Activated effector memory CD4-positive, alpha-beta T cell treated with anti-CD3 and anti-CD28 coated beads, Interleukin-2, amount 50 U/mL, for 16 hours (primary cell): ENCODE results near the gene PRKCA.
A peak's percentile ranks its signal among the peaks of the same experiment; 100 is the strongest.

ENCODE experiments used
- DNase-seq: peaks from one replicate; pipeline ENCODE4 v3.0.0-alpha.2; 2020

Gene PRKCA

GRCh38 chr17:66555605-66556004 is 253.2 kb downstream of the PRKCA start:
- DNase-seq = no peak

DNA sequence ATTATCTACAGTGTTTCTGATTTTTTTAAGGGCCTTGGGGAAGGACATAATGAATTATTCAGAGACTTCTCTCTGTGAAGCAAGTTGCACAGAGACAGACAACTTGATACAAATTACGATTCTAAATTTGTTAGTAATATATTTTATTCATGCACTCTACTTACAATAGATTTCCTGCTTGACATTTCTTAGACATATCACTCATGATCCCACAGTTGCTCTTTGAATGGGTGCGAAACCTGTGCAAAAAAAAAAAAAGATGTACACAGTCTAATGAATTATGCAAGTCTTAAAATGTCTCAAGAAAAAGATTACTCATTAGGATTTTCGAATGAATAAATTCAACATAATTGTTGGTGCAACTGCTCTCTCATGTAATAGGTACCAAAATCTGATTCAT is 254.8 kb downstream of the PRKCA start:
- DNase-seq = no peak

DNA sequence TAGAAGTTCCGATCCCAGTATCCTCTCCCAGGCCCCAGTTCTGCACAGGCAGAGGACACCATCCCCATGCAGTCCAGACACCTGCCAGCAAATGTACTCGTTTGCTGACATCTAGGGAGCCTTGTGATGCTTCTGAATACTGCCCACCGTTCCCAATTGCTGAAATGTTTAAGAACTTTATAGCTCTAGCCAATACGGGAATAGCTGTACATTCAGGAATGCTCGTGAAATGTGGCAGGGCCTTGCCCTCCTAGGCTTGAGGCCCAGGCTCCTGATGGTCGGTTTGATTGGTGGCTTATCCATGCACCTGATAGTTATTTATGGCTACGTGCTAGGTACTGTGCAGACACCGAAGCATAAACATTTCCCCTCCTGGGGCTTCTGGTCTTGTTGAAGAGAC is 255.5 kb downstream of the PRKCA start:
- no peak for DNase-seq

DNA sequence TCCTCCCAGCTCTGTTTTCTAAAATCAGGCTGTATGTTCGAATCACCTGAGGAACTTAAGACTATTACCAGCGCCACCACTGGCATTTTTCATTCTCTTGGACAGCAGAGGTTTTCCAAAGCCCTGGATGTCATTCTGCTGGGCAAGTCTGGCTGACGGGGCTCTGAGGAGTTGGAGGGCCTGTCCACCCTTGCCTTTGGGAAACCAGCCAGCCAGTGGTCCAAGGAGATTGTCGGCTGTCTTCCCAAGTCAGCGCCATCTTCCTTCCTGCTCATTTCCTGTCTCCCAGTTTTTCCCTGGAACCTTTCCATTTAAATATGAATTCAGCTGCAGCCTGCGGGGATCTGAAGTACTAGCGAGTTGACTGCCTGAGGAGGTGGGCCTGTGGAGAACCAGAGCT is 258.3 kb downstream of the PRKCA start:
- DNase-seq = no peak

- DNase-seq = no peak
These were observed 259.7 kb downstream of the PRKCA start for GRCh38 chr17:66562119-66562518.

GRCh38 chr17:66564992-66565465 is 262.6 kb downstream of the PRKCA start:
- no peak for DNase-seq

- peak; percentile 93 for DNase-seq
These were observed 265.1 kb downstream of the PRKCA start for GRCh38 chr17:66567234-66568170.

DNA sequence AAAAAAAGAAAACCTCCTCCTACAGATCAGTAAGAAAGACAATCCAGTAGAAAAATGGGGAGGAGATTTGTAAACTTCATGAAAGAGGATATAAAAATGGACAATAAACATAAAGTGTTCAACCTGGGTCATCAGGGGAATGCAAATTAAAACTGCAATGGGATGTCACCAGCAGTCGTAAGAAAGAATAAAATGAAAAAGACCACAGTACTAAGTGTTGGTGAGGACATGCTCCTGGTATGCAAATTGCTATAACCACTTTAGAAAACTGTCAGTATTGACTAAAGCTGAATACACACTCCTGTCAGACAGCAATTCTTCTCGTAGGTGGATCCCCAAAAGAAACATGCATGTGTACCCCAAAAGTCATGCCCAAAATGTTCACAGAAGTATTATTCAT is 267.2 kb downstream of the PRKCA start:
- no peak for DNase-seq

- no peak for DNase-seq
These were observed 268.2 kb downstream of the PRKCA start for GRCh38 chr17:66570447-66571195.

GRCh38 chr17:66571745-66572144 is 269.3 kb downstream of the PRKCA start:
- no peak for DNase-seq

DNA sequence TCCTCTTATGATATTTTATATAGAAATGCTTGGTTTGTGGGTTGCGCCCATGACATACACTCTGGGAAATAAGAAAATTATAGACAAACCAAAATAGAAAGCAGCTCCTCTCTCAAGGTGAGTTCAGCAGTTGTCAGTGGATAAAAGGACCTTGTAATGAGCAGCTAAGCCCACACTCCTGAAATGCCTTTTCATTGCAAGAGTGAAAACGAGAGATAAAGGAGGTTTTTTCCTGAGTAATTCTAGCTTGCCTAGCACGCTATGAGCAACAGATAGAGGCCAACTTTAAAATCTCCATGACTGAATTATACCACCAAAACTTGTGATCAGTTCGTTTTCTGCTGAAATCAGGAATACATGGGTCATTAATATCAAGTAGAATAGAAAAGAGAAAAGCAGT is 270.7 kb downstream of the PRKCA start:
- no peak for DNase-seq

- DNase-seq = no peak
These were observed 271.7 kb downstream of the PRKCA start for GRCh38 chr17:66574123-66574522.

DNA sequence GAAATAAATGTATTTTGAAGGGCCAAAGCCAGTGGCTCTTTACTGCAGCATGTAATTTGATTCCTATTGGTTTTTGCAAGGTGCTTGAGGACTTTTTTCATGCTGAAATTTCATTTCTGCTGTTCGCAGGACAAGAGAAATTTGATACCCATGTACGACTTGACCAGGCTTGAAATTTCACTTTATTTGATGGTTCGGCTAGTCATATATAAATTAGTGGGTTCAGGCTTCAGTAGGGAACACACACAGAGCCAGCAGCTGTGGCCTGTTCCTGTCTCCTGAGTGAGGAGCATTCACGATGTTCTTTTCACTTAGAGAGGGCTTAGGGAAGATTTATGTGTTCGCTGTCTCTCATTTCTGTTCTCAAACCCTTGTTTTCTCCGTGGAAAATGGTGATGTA is 274.1 kb downstream of the PRKCA start:
- DNase-seq = no peak

DNA sequence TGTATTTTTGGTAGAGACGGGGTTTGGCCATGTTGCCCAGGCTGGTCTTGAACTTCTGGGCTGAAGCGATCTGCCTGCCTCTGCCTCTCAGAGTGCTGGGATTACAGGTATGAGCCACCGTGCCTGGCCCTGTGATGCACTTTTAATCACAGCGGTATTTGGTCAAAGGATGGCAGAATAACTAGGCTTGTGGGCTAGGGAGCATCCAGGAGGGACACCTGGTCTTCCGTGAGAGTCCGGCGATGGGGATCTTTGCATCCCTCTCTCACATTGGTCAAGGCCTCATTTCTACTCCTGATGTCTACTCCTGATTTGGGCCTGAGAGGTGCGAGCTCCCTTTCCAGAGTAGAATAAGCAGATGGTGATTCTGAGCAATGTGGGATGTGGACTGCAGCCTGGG is 274.6 kb downstream of the PRKCA start:
- DNase-seq = no peak

GRCh38 chr17:66578781-66579489 is 276.5 kb downstream of the PRKCA start:
- no peak for DNase-seq

DNA sequence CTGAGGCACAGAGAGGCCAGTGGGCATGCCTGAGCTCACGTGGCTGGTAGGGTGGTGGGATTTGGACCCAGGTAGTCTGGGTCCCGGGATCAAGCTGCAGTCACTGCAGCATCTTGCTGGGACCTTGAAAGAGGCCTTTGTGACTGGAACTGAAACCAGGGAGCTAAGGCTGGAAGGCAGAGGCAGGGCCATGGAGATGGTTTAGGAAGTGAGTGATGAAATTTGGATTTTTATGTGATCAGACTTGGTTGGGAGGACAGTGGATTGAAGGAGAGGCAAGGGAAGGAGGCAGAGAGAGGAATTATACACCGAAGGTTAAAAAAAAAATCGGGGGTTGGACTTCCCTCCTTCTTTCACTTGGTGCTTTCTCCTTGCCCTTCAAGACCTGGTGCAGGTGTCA is 277.1 kb downstream of the PRKCA start:
- DNase-seq = no peak

DNA sequence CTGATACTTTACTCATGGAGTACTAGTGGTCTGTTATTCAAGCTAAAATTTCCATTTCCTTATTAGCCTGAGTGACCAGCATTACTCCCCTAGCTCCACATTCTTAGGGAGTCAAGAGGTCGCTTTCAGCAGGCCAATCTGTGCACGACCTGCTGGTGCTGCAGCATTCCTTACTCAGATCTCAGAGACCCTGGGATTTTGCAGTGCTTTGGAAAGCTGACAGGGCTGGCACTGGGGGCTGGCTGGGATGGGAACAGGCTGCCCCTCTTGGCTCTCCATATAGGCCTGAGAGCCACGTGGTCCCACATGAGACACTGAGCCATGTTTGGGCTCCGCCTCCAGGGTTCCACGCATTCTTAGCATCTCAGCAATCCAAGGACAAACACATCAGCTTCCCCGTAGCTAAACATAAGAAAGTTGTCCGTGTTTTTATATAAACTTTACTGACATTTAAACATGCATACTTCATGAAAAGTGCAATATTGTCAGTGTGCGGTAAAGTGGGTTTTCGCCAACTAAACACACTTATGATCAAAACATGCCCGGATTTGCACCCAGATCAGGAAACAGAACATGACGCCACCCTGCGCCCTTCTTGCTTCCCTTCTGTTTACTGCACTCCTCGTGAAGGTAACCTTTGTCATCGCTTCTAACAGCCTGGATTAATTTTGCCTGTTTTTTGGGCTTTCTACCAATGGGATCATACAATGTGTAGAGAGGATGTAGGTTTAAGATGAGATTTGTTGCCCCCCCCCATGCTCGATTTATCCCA is 278.0 kb downstream of the PRKCA start:
- no peak for DNase-seq

DNA sequence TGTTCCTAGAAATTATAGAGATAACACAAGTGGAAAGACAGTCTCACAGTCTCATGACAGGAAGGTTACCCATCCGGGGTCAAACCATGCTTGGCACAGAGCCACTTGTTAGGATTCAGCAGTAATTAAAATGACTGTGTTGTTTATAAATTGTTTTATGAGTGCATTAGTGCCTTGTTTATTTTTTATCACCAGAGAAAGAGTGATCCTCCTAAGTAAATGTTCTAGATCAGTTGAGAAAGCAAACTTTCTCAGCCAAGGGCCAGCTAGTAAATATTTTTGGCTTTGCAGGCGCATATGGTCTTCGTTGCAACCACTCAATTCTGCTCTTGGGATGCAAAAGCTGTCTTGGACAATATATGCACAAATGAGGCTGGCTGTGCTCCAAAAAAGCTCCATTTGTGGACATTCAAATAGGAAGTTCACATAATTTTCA is 278.6 kb downstream of the PRKCA start:
- DNase-seq = no peak

GRCh38 chr17:66582373-66583111 is 280.1 kb downstream of the PRKCA start:
- DNase-seq = no peak

DNA sequence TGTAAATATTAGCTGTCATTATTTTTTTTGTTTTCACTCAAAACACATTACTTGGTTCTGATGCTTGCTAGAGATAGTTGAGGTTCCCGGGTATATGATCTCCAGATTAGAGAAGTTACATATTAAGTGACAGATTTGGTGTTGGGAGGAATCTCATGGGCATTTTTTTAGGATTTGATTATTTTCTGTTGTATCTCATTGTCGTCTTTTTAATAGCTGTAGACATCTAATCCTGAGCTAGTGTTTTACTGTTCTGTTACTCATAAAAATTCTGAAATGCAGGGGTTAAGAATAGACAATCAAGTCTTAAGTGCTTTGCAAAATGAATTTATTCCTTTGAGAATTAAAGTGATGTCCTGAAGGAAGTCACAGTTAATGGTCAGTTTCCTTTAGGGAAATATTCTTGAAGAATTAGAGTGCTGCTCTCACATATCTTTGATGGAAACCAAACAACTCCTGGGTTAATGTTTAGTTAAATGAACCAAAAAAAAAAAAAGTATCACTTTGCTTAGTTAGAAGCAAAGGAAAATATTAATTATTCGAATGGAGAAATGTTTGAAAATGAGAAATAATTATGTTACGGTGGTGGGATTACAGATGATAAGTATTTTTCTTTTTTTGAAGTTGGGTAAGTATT is 280.8 kb downstream of the PRKCA start:
- no peak for DNase-seq

DNA sequence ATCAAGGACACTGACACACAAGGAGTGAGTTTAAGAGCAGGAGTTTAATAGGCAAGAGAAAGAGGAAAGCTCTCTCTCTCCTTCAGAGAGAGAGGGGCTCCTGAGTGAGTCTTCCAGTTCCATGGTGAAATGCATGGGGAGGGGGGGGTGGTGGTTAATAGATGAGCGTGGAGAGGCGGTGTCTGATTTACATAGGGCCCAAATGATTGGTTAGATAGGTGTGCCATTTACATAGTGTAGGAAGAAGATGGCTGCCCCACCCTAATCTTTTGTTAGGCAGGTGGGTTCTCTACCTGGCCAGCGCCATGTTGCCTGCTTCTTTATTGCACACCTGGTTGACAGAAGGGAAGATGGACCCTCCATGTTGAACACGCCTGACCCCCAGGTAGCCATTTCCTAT is 282.5 kb downstream of the PRKCA start:
- DNase-seq = no peak
